Measurements from ENCODE around the gene MEF2D.
A peak's percentile ranks its signal among the peaks of the same experiment; 100 is the strongest.

DNA sequence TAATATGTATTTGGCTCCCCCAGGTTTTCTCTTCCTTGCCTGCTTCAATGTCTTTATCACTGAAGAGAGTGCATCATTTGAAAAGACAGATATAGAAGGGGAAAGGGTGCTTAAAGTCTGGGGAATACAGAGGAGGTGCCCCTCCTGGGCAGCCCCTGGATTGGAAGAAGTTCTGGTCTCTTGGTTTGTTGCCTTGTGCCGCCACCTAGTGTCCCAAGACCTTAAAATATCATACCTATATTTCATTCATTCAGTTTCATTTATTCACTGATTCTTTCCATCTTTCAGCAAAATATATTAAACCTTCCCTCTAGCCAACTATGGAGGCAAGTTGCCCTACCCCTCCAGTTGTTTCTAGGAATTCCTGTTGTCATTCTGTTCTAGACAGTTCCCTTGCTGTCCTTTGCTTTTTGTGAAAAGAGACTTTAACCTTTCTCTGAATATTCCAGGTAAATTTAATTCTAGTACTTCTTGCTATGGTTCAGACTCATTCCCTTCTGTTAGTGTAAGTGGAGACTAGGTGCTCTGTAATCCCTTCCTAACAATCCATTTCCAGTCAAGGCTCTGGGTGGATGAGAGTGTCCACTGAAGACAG is 56.1 kb downstream of the MEF2D start:
- TF ChIP-seq CTCF (IDR thresholded peaks at IDR 0.05; ENCODE audit: low read length) (peak; percentile 66; the same call in 1 of the 2 replicates), EZH2 (IDR thresholded peaks at IDR 0.05; ENCODE audit: borderline replicate concordance, low read length) (no peak)
